Measurements from ENCODE around the gene ROCK2.

GRCh38 chr2:11366326-11366741 lies 21.9 kb upstream of the ROCK2 start:
- TF ChIP-seq, protein P1, sequence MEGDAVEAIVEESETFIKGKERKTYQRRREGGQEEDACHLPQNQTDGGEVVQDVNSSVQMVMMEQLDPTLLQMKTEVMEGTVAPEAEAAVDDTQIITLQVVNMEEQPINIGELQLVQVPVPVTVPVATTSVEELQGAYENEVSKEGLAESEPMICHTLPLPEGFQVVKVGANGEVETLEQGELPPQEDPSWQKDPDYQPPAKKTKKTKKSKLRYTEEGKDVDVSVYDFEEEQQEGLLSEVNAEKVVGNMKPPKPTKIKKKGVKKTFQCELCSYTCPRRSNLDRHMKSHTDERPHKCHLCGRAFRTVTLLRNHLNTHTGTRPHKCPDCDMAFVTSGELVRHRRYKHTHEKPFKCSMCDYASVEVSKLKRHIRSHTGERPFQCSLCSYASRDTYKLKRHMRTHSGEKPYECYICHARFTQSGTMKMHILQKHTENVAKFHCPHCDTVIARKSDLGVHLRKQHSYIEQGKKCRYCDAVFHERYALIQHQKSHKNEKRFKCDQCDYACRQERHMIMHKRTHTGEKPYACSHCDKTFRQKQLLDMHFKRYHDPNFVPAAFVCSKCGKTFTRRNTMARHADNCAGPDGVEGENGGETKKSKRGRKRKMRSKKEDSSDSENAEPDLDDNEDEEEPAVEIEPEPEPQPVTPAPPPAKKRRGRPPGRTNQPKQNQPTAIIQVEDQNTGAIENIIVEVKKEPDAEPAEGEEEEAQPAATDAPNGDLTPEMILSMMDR (conservative IDR thresholded peaks at IDR 0.05; ENCODE audit: low read depth, low read length): no peak
- no peak for TF ChIP-seq EZH2 (IDR thresholded peaks at IDR 0.05; ENCODE audit: borderline replicate concordance, low read depth, low read length, poor library complexity, severe bottlenecking)

All from A673 (cell line).